CD4-positive, alpha-beta T cell treated with Interleukin-21 for 1 hour (primary cell): ENCODE results near the gene BTG4.

ENCODE experiments used
- DNase-seq: peaks from one replicate; pipeline ENCODE4 v3.0.0-alpha.2; 2020

The BTG4 gene

GRCh38 chr11:111479666-111480065 lies 32.5 kb downstream of the BTG4 start:
- DNase-seq = no peak

GRCh38 chr11:111477898-111478297 lies 34.3 kb downstream of the BTG4 start:
- no peak for DNase-seq

- DNase-seq = no peak
Measured at GRCh38 chr11:111476956-111477355, 35.2 kb downstream of the BTG4 start.

GRCh38 chr11:111476366-111476765 lies 35.8 kb downstream of the BTG4 start:
- DNase-seq = no peak

DNA sequence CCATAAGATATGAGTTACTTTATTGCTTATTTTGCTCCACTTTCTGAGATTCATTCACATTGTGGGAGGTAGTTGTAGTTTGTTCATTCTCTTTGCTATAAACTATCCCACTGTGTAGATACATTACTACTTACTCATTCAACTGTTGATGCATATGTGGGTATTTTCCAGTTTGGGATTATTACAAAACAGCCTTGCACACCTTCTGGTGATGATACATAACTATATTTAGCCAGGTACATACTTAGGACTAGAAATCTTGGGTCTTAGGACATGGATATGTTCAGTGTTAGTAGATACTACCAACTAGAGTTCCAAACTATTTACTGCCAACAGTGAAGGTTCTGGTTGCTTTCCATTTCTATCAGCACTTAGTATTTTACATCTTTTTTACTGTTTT lies 37.8 kb downstream of the BTG4 start:
- no peak for DNase-seq

- no peak for DNase-seq
Measured at GRCh38 chr11:111472228-111472627, 40.0 kb downstream of the BTG4 start.

- DNase-seq = no peak
Measured at GRCh38 chr11:111469200-111469599, 43.0 kb downstream of the BTG4 start.

- no peak for DNase-seq
Measured at GRCh38 chr11:111466615-111467014, 45.6 kb downstream of the BTG4 start.

DNA sequence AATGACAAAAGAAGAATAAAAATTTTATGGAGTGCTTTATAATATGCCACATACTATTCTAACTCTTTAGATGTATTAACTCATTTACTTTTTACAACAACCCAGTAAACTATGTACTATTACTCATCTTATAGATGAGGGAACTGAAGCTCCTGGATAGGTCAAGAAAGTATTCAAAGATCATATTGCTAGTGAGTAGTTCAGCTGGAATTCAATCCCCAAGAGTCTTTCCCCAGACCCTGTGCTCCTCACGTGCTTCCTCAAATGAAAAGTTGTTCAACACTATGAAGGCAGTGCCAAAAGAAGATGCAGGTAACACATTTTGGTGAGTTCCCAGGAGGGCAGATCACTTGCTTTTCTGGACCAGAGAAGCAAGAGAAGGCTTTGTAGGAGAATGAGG lies 46.8 kb downstream of the BTG4 start:
- no peak for DNase-seq

GRCh38 chr11:111463276-111463675 lies 48.9 kb downstream of the BTG4 start:
- DNase-seq = no peak

- DNase-seq = no peak
Measured at GRCh38 chr11:111462329-111462728, 49.9 kb downstream of the BTG4 start.

DNA sequence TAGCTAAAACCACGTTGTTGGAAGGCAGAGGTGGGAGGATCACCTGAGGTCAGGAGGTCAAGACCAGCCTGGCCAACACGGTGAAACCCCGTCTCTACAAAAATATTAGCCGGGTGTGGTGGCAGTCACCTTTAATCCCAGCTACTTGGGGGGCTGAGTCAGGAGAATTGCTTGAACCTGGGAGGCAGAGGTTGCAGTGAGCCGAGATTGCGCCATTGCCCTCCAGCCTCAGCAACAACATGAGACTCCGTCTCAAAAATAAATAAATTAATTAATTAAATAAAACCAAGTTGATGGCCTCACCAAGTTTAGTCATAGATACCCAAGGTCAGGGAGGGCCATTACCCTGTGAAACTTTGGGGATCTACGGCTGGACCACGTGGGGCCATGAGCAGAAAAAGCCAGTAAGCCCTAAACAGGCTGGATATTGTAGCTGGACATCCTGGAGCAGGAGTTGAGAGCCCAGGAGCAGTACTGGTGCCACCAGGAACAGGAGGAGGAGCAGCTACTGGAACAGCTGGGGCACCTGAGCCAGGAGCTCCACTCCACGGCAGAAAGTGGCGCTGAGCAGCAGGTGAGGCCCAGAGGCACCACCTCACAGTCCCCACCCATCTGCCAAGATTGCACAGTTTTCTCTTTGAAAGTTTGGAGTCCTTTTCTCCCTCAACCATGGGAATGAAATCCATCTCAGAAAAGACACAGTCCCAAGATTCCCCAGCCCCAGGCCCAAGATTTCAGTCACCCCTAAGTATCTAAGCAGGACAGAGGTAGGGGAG lies 50.5 kb downstream of the BTG4 start:
- DNase-seq = no peak

GRCh38 chr11:111460856-111461255 lies 51.3 kb downstream of the BTG4 start:
- no peak for DNase-seq

DNA sequence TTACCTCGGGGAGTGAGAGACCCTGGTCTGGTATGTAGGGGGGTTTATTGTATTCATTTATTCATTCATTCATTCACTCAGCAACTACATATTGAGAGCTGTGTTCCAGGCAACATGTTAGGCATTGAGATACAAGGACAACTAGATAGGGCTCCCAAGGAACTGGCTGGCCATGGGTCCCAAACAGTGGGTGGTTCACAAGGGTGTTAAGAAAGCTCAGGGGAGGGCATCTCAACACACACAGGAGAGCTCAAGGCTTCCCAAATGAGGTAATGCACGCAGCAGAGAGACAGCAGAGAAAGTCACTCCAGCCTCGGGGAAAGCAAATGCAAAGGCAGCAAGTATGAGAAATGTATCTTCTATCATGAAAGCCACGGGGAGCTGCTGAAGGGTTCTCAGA lies 51.8 kb downstream of the BTG4 start:
- DNase-seq = no peak

- no peak for DNase-seq
Measured at GRCh38 chr11:111459506-111460270, 52.5 kb downstream of the BTG4 start.

GRCh38 chr11:111457731-111458368 lies 54.3 kb downstream of the BTG4 start:
- no peak for DNase-seq

DNA sequence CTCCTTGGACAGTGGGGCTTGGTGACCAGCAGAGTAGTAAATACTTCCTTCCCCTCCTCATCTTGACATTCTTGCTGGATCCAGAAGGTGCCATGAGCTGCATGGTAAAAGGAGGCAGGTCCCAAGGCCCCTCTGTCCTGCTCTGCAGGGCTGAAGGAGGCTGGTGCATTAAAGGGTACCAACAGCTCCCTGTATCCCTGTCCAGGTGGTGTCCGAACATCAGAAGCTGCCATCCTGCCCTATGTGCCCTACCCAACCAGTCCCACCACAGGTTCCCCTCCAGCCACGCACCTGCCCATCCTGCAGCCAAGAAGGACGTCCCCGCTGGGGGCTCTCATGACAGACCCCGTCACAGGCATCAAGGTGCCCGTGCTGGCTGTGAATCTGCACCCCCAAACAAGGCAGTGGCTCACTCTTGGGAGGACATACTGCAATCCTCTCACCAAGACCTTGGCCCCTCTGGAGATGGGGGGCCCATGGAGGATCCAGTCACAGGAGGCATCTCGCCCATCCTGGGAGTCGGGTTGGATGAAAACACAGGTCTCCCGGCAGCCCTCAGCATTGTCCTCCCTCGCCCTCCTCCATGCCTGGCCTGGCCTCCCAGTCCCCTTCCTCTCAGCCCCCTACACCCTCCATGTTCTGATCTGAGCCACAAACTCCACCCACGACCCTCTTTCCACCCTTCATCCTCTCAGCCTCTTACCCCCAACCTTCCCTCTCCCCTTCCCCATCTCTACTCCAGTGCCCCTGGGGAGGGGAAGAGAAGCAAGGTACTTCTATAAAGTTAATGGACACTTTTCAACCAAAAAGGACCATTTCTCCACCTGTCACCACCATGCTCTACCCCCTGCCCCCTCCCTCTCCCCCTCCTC lies 55.1 kb downstream of the BTG4 start:
- no peak for DNase-seq

DNA sequence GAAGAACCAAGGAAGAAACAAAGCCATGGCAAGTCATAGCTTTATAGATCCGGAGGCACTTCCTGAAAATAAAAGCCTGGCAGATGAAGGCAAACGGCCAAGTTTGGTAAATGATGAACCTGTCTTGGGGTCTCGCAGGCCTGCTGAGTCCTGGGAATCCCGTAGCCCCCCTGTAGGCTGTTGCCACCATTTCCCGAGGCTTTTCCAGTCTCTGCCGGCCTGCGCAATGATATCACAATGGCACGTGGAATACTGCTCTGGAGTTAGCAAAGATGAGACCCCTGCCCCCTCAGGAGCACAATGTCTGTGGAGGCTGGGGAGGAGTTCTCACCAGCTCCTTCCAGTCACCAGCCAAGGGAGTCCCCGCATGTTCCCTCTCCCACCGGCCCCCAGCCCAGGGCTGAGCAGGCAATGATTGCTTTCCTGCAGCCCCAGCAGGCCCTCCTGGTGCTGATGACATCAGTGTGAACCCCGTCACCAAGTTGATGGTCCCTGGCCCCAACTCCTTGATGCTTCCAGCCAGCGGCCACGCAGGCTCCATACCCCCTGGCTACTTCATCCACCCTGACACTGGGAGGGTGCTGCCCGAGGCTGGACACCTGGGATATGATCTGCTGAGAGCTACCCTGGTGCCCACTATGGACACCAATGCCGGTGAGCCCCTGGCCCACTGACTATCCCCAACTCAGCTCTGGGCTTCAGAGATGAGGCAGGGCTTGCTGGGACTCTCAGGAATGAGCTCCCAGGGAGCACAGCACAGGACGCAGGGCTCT lies 55.9 kb downstream of the BTG4 start:
- DNase-seq = no peak

GRCh38 chr11:111455291-111456085 lies 56.7 kb downstream of the BTG4 start:
- no peak for DNase-seq

DNA sequence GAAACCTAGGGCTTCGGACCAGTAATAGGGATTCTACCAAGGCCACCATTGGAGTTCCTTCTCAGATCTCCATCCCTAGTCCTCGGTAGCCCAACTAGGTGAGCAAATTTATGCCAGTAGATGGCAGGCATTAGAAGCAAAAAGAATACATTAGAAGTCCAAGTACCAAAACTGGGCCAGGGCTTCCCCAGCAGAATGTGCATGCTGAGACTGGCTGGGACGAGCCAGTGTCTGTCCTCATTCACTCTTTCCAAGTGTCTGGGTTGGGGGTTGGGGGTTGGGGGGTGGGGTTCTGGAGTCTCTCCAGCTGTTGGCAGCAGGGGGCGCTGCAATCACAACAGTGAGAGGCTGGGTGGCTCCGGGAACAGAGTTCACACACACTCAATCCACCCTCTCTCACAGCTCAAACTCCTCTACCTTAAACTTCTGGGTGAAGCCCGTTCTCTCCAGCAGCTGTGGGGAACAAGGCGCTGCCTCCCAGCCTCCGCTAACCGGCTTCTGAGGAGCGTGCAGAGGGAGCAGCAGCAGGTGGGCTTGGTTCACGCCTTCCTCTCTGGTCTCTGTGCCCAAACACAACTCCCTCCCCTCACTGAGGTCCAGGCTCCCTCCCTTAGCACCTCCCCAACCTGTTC lies 57.5 kb downstream of the BTG4 start:
- DNase-seq = no peak
